GM12878 (cell line): Measurements from ENCODE around the gene PAPPA. TPM values are rescaled to one million over a fixed set of nuclear protein-coding genes. Genes with fewer than 3 reads are reported as not detected.

ENCODE experiments used
- ATAC-seq: fragments of 200-7000 bp; cut with Tn5 transposase; 3 replicates; pipeline ENCODE4 v1.9.1; 2020; ENCODE audit warnings: mild to moderate bottlenecking, moderate library complexity
- BruUV-seq: library from RNA; stranded (reverse); fragments of 400-500 nt; replicated peaks from 2 replicates; lab custom pipeline; 2021; lab: Mats Ljungman, UMichigan
- CTCF ChIA-PET: fragments of 300-600 bp; sonication (Branson Sonifier 250); formaldehyde crosslinking; extraction: SDS; loops from one replicate; lab custom pipeline; 2021; ENCODE audit warnings: inconsistent platforms; lab: Yijun Ruan, JAX
- POLR2A ChIA-PET: fragments of 350-600 bp; formaldehyde crosslinking; extraction: SDS; loops from one replicate; lab custom pipeline; 2021; ENCODE audit warnings: inconsistent platforms; lab: Charles Lee
- RAD21 ChIA-PET: fragments of 300-600 bp; sonication (Branson Sonifier 250); formaldehyde crosslinking; loops from one replicate; lab custom pipeline; 2023; ENCODE audit warnings: antibody characterized with exemption; ENCODE audit not compliant: unreplicated experiment; lab: Charles Lee
- SMC1A ChIA-PET: fragments of 300-600 bp; sonication (Branson Sonifier 250); formaldehyde crosslinking; loops from one replicate; lab custom pipeline; 2023; ENCODE audit not compliant: unreplicated experiment, uncharacterized antibody; lab: Charles Lee
- DNase-seq: peaks from one replicate; pipeline ENCODE4 v3.0.0-alpha.2; 2011; ENCODE audit warnings: low read depth, low spot score
- FAIRE-seq: peaks from 3 replicates; lab custom pipeline; 2011; peaks lifted over from hg19 to GRCh38; lab: Jason Lieb, UNC
- H2AFZ ChIP-seq: 2 replicates; pipeline ENCODE4 v1.6.0; 2011; ENCODE audit warnings: low read depth, low read length, control low read depth; ENCODE audit not compliant: control insufficient read depth
- H3K27ac ChIP-seq: 2 replicates; pipeline ENCODE4 v1.5.1; 2011; ENCODE audit warnings: control low read depth; ENCODE audit not compliant: control insufficient read depth, insufficient read depth
- H3K27me3 ChIP-seq, 2 experiments: replicated peaks in 1 of 2; 2 replicates each; pipeline versions ENCODE4 v1.6.0 to v1.6.1; 2011; ENCODE audit warnings: low read length in 1 of 2; ENCODE audit not compliant: control insufficient read depth in 2 of 2, insufficient read depth in 2 of 2
- H3K36me3 ChIP-seq, 2 experiments: 2 replicates each; pipeline ENCODE4 v1.5.1; 2011; ENCODE audit warnings: low read length in 1 of 2; ENCODE audit not compliant: control insufficient read depth in 2 of 2, insufficient read depth in 2 of 2
- H3K4me1 ChIP-seq: 2 replicates; pipeline ENCODE4 v1.6.1; 2011; ENCODE audit warnings: mild to moderate bottlenecking, low read length, moderate library complexity, mixed read lengths; ENCODE audit not compliant: control insufficient read depth, insufficient read depth
- H3K4me2 ChIP-seq: 2 replicates; pipeline ENCODE4 v1.6.0; 2011; ENCODE audit warnings: control low read depth; ENCODE audit not compliant: control insufficient read depth, insufficient read depth
- H3K4me3 ChIP-seq: fragments of 200-600 bp; sonication (generic); 2 replicates; pipeline ENCODE4 v1.5.1; 2016
- H3K79me2 ChIP-seq: 2 replicates; pipeline ENCODE4 v1.6.0; 2011; ENCODE audit warnings: low read length; ENCODE audit not compliant: control insufficient read depth, insufficient read depth
- H3K9ac ChIP-seq: 2 replicates; pipeline ENCODE4 v1.8.0; 2011; ENCODE audit warnings: low read length, control low read depth, mixed read lengths; ENCODE audit not compliant: control insufficient read depth, insufficient read depth
- H3K9me3 ChIP-seq: replicated peaks from 3 replicates; pipeline ENCODE4 v1.5.1; 2011; ENCODE audit warnings: mild to moderate bottlenecking, low read length; ENCODE audit not compliant: control insufficient read depth, insufficient read depth
- H4K20me1 ChIP-seq: 2 replicates; pipeline ENCODE4 v1.6.0; 2011; ENCODE audit not compliant: control insufficient read depth, insufficient read depth
- CBX3 ChIP-seq: fragments of 200-600 bp; sonication (generic); IDR thresholded peaks from 2 replicates; pipeline ENCODE4 v1.6.1; 2016; ENCODE audit warnings: low read depth, borderline replicate concordance
- DPF2 ChIP-seq: fragments of 450-650 bp; IDR thresholded peaks from 2 replicates; pipeline ENCODE4 v1.6.1; 2017; ENCODE audit warnings: mild to moderate bottlenecking
- GATAD2B ChIP-seq: fragments of 450-650 bp; conservative IDR thresholded peaks from 2 replicates; pipeline ENCODE4 v1.6.1; 2017; ENCODE audit warnings: low read depth, mild to moderate bottlenecking, moderate library complexity
- MEF2B ChIP-seq: fragments of 450-650 bp; IDR thresholded peaks from 2 replicates; pipeline ENCODE4 v1.6.1; 2018; ENCODE audit warnings: mild to moderate bottlenecking, moderate library complexity; ENCODE audit not compliant: partially characterized antibody, poor library complexity, severe bottlenecking
- REST ChIP-seq: IDR thresholded peaks from 2 replicates; pipeline ENCODE4 v1.6.1; 2012; ENCODE audit warnings: mild to moderate bottlenecking, low read depth, low read length
- STAT1 ChIP-seq: fragments of 450-650 bp; conservative IDR thresholded peaks from 2 replicates; pipeline ENCODE4 v1.6.1; 2014; ENCODE audit warnings: antibody characterized with exemption, mild to moderate bottlenecking
- TAF1 ChIP-seq: IDR thresholded peaks from 2 replicates; pipeline ENCODE4 v1.6.1; 2011; ENCODE audit warnings: mild to moderate bottlenecking, low read depth, low read length, borderline replicate concordance
- ZBED1 ChIP-seq: IDR thresholded peaks from 2 replicates; pipeline ENCODE4 v1.6.1; 2016; ENCODE audit warnings: borderline replicate concordance
- ZSCAN29 ChIP-seq: fragments of 450-650 bp; IDR thresholded peaks from 2 replicates; pipeline ENCODE4 v1.6.1; 2017; ENCODE audit warnings: mild to moderate bottlenecking, moderate library complexity
- WGBS: methylation state at CpG from one replicate; pipeline ENCODE4 v1.1.6; 2016; ENCODE audit warnings: low lambda C conversion rate; ENCODE audit not compliant: insufficient replicate concordance, insufficient coverage; ENCODE audit errors: missing lambda C conversion rate; 5-methylcytosine and 5-hydroxymethylcytosine counted together
- in situ Hi-C: fragments of 300-500 bp; cut with MboI; formaldehyde crosslinking; loops from 9 replicates; pipeline ENCODE4 v1.14.3; 2018; ENCODE audit warnings: mixed read lengths
- intact Hi-C: fragments of 100-400 bp; cut with micrococcal nuclease; formaldehyde crosslinking; loops from one replicate; pipeline ENCODE4 v1.14.2; 2022; ENCODE audit not compliant: unreplicated experiment
- polyA plus RNA-seq, 11 experiments: library from polyadenylated mRNA; depleted of rRNA in 4 of 11; unstranded in 6 of 11; stranded (reverse) in 5 of 11; fragments of >200 nt; fragmentation: Nextera tagmentation in 4 of 11; fragmentation: Illumina TruSeq in 1 of 11; extraction: Ambion mirVana in 4 of 11; extraction: Trizol in 1 of 11; gene quantifications; 1 replicate in 1 of 11; 2 replicates in 10 of 11; pipeline versions ENCODE4 v1.2.1 to v1.2.3, GENCODE V29; 2011 to 2016; ENCODE audit warnings: inconsistent platforms in 2 of 11, missing spikeins in 2 of 11, low read depth in 1 of 11
- total RNA-seq, 4 experiments: library from RNA; depleted of rRNA in 3 of 4; stranded (reverse); fragments of >200 nt in 3 of 4; fragmentation: Illumina TruSeq in 1 of 4; extraction: Trizol in 1 of 4; gene quantifications; 2 replicates each; pipeline versions ENCODE4 v1.2.1 to v1.2.3, GENCODE V29; 2013 to 2021

Gene PAPPA
- total and polyA plus RNA-seq, 10 of the 15 experiments (the other 5 are each of a cell fraction or from before 2014, with no cell fraction given): under 0.01 to 0.19 (median 0.02) TPM; not detected in 4

- no peak for TF ChIP-seq CBX3
- no peak for TF ChIP-seq ZBED1
- TF ChIP-seq ZSCAN29: no peak
- TF ChIP-seq GATAD2B: no peak
- TF ChIP-seq TAF1: no peak
- TF ChIP-seq MEF2B: no peak
- no peak for TF ChIP-seq STAT1
- TF ChIP-seq DPF2: no peak
- no peak for TF ChIP-seq REST
- Histone ChIP-seq H3K4me3 (no peak overlapping the region), H3K4me1 (no peaks in the 10 kb centered on the region), H3K9me3 (no peaks in the 10 kb centered on the region), H2AFZ (no peak overlapping the region), H3K27ac (no peak overlapping the region), H4K20me1 (no peaks in the 10 kb centered on the region), H3K36me3 (no peaks in the 10 kb centered on the region), H3K9ac (no peak overlapping the region), H3K27me3 (no peaks in the 10 kb centered on the region; a peak in 2 of 4 replicates), H3K4me2 (no peak overlapping the region), H3K79me2 (no peaks in the 10 kb centered on the region)
- RAD21 ChIA-PET: no interaction called here
- ATAC-seq (no peak), DNase-seq (no peak), FAIRE-seq (no peak)
- in situ Hi-C loops (no loop called here), intact Hi-C loops (loop anchor here (5.0 to 10.0 kb wide), 2 partner anchors 50 to 158 kb away; no protein-coding TSS in a partner anchor)
- CTCF ChIA-PET: no interaction called here
- SMC1A ChIA-PET: no interaction called here
- 3% methylated on average over 2 of the region's 2 CpGs for WGBS
- BruUV-seq: no TSS peak
- POLR2A ChIA-PET: no interaction called here
These were observed 183.4 kb downstream of the PAPPA start for GRCh38 chr9:116337015-116337414.
